ENCODE results near the gene C6orf136.

DNA sequence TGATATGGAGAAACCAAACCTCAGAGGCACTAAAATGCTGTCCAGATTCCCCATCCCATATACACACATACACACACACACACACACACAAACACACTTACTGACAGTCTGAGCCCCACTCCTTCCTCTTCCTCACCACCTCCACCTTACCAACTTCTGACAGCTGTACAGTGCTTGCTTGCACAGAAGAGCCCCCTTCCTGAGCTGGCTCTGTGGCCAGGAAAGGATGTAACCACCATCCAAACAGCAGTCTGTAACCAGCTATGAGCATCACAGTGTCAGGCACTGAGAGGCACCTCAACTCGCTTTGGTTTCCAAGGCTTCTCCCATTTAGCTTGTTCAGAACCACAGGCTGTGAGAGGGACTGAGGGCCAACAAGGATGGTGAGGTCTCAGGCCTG is 5.9 kb upstream of the C6orf136 start:
- TF ChIP-seq, protein P1, sequence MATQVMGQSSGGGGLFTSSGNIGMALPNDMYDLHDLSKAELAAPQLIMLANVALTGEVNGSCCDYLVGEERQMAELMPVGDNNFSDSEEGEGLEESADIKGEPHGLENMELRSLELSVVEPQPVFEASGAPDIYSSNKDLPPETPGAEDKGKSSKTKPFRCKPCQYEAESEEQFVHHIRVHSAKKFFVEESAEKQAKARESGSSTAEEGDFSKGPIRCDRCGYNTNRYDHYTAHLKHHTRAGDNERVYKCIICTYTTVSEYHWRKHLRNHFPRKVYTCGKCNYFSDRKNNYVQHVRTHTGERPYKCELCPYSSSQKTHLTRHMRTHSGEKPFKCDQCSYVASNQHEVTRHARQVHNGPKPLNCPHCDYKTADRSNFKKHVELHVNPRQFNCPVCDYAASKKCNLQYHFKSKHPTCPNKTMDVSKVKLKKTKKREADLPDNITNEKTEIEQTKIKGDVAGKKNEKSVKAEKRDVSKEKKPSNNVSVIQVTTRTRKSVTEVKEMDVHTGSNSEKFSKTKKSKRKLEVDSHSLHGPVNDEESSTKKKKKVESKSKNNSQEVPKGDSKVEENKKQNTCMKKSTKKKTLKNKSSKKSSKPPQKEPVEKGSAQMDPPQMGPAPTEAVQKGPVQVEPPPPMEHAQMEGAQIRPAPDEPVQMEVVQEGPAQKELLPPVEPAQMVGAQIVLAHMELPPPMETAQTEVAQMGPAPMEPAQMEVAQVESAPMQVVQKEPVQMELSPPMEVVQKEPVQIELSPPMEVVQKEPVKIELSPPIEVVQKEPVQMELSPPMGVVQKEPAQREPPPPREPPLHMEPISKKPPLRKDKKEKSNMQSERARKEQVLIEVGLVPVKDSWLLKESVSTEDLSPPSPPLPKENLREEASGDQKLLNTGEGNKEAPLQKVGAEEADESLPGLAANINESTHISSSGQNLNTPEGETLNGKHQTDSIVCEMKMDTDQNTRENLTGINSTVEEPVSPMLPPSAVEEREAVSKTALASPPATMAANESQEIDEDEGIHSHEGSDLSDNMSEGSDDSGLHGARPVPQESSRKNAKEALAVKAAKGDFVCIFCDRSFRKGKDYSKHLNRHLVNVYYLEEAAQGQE (IDR thresholded peaks at IDR 0.05; ENCODE audit: insufficient read depth in 1 of 2, low read depth in 2 of 2, low read length in 2 of 2): no peak
- TF ChIP-seq POLR2AphosphoS5 (IDR thresholded peaks at IDR 0.05; ENCODE audit: low read depth, low read length) (no peak), SIN3A (IDR thresholded peaks at IDR 0.05; ENCODE audit: borderline replicate concordance, insufficient read depth, low read length) (no peak)

All from PFSK-1 (cell line).